AG09319 (cell line): ENCODE data around the gene ZNF518B.

Experiments
- DNase-seq: peaks from one replicate; pipeline ENCODE4 v3.0.0-alpha.2; 2010; ENCODE audit warnings: low read depth; ENCODE audit errors: extremely low read depth
- TF ChIP-seq, protein P1 (sequence below): IDR thresholded peaks from 2 replicates; pipeline ENCODE4 v1.5.1; 2011; ENCODE audit warnings: low read depth, mild to moderate bottlenecking, inconsistent platforms, low read length, moderate library complexity

The ZNF518B gene

DNA sequence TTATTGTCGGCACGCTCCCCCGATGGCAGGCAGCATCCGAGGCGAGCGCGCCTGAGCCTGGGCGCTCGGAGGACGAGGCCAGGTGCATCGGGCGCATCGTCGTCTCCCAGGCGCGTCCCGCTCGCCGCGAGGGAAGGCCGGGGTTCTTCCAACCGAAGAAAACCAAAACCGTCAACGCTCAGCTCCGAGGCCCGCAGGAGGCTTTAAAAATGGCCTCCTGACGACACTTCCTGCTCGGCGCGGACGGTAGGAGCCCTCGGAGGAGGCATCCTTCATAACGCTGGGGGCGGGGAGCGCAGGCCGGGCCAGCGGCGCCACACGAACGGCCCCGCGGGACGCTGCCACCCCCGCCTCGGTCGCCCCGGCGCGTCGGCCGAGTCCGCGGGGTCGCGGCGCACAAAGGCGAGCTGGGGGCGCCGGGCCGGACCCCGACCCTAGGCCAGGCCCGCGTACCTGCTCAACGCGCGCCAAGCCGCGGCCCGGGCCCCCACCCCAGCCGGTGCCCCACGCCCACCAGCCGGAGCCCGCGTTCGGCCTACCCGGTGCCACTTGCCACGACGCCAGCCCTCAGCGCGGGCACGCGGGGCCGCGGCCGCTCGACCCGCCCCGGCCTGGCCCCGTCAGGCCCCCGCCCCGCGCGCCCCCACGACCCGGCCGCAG, 501 bp downstream of the ZNF518B start:
- TF ChIP-seq, protein P1, sequence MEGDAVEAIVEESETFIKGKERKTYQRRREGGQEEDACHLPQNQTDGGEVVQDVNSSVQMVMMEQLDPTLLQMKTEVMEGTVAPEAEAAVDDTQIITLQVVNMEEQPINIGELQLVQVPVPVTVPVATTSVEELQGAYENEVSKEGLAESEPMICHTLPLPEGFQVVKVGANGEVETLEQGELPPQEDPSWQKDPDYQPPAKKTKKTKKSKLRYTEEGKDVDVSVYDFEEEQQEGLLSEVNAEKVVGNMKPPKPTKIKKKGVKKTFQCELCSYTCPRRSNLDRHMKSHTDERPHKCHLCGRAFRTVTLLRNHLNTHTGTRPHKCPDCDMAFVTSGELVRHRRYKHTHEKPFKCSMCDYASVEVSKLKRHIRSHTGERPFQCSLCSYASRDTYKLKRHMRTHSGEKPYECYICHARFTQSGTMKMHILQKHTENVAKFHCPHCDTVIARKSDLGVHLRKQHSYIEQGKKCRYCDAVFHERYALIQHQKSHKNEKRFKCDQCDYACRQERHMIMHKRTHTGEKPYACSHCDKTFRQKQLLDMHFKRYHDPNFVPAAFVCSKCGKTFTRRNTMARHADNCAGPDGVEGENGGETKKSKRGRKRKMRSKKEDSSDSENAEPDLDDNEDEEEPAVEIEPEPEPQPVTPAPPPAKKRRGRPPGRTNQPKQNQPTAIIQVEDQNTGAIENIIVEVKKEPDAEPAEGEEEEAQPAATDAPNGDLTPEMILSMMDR, result no peak
- no peak for DNase-seq

DNA sequence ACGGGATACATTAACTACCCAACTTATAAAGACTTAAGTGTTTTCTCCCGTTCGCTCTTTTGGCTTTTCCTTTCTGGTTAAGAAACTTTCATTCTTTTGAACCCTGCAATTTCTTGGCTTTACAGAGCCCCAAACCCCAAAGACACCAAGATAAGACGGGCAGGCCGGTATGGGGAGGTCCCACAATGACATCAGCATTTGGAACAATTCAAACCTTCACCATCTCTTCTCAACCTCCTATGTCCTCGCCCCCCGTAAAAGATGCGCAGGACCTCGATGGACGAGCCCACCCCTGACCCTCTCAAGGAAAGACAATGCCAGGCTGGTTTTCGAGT, 999 bp downstream of the ZNF518B start:
- TF ChIP-seq, protein P1, result no peak
- no peak for DNase-seq

DNA sequence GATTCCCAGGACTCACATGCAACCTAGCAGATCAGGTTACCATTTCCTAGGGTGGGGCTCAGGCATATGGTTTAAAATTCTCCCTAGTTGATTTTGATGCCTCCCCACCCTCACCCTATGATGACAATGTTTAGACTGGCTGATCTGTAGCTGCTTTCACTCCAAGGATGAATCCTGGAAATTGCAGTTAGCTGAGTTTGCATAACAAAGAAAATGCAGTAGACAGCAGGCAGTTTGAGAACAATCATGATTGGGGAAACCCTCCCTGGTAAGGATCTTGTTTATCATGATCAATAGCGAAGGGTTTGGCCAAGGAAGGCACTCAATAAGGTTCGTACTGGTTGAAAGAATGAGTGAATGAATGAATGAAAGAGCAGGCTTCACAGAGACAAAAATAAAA, 2.1 kb downstream of the ZNF518B start:
- no peak for DNase-seq
- TF ChIP-seq, protein P1, result no peak

DNA sequence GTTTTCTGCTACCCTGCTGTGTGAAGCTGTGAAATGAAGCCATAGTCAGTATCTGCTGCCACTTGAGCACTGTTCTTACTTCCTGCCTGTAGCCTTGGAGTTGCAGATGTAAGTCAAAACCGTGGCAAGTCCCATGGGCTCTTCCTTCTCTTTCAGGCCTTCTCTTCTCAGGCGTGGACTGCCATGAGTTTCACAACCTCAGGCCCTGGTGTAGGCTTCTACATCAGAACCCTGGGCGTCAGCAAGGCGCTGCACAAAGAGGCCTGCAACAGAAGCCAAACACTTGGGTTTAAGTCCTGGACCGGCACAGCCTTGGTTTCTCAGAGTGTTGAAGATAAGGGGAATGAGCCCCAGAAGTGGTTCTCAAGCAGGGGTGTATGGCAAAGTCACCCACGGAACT, 2.5 kb downstream of the ZNF518B start:
- DNase-seq, result no peak
- TF ChIP-seq, protein P1, result no peak

DNA sequence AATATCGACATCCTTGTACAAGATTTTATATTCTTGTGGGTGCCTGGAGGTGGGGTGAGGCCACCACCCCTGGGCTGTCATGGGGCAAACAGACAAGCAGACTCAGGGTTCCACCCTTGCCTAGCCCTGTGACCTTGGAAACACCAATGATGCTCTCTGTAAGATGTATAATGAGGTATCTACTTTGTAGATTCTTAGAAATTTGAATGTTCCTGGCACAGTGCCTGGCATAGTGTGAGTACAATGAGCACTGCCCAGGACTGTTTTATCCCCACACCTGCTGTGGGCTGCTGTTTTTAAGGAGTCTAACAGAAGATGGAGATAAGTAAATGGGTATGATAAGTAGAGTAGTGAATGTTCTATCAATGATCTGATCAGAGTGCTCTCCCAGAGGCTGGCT, 3.1 kb downstream of the ZNF518B start:
- TF ChIP-seq, protein P1, result no peak
- no peak for DNase-seq

DNA sequence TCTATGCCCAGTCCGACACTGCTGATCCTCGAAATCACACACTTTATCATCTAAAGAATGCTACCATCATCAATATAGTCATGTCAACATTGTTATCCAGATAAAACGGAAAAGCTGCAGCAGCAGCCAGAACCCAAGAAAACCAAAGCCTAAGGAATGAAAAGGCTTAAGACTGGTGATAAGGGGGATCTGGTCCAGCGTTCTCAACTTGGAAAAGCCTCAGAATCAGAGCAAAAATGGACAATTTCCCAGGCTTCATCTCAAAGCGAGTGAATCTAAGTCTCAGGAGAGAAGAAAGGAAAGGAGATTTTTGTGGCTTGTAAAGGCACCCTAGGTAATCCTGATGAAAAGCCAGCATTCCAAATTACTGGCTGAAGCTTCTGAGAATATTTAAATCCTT, 8.2 kb downstream of the ZNF518B start:
- TF ChIP-seq, protein P1, result no peak
- DNase-seq, result no peak

DNA sequence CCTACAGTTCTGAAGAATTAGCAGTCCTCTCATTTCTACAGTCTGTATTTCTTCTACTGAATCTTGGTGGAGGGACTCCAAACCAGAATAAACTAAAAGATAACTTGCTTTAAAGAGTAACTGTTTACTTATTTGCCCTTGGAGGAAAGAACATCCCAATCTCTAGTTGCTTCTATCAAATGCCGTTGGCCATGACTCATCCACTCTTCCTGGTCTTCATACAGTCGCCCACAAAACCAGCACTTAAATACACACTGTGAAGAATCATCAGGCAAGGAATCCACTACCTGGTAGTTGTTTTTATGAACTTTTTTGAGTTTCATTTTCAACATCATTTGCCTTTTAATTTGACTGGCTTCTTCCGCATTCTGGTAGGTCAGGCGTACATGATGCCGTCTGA, 14.2 kb downstream of the ZNF518B start:
- DNase-seq, result no peak
- TF ChIP-seq, protein P1, result no peak
